Raji (cell line): ENCODE measurements around the gene MAP3K5.

Source experiments
- POLR2A ChIP-seq: IDR thresholded peaks from 2 replicates; pipeline ENCODE4 v1.6.1; 2011; ENCODE audit warnings: low read depth, low read length, control low read depth; ENCODE audit not compliant: insufficient read depth

MAP3K5 gene

DNA sequence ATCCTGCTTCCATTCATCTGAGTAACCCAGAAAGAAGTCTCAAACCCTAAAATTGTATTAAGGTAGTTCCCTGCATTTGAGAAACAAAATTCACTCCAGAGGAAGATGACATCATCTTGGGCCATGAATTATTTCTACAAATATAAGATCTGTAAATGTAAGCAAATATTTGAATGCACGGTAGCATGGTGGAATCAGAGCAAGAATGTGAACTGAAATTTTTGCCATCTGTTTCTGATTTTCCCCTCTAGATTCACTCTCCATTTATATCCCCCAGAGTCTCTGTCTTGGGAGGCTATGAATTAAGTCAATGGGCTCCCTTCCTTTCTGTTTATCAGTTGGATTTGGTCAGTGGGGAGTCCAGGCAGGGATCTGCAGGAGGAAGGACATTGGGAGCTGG, 5.8 kb upstream of the MAP3K5 start:
- TF ChIP-seq POLR2A = no peak

DNA sequence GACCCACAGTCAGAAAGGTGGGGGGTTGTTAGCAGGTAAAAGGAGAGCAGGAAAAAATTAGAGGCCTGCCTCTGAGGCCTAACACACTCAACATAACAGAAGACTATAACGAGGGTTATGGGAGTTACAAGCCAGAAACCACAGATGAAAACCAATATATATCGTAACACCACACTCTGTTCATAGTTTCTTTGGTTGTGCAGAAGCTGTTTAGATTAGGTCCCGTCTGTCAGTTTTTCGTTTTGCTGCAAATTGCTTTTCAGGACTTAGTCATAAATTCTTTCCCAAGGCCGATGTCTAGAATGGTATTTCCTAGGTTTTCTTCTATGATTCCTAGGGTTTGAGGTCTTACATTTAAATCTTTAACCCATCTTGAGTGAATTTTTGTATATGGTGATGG, 3.7 kb upstream of the MAP3K5 start:
- TF ChIP-seq POLR2A = no peak

- no peak for TF ChIP-seq POLR2A
These were observed 3.1 kb upstream of the MAP3K5 start for GRCh38 chr6:136795386-136795785.

- TF ChIP-seq POLR2A = no peak
These were observed 1.1 kb upstream of the MAP3K5 start for GRCh38 chr6:136793363-136793762.

DNA sequence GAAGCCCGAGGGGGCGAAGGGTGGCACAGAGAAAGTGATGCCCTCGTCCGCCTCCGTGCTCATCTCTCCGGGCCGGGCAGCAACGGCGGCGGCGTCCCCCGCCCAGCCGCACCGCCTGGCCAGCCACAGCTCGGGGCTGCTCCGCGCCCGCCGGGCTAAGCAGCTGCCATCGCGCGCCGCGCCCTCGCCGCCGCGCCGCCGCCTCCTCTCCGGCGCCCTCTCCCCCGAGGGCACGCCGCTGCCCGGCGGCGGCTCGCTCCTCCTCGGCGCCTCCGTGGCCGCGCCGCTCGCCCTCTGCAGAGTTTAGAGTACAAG, 225 bp downstream of the MAP3K5 start:
- no peak for TF ChIP-seq POLR2A

DNA sequence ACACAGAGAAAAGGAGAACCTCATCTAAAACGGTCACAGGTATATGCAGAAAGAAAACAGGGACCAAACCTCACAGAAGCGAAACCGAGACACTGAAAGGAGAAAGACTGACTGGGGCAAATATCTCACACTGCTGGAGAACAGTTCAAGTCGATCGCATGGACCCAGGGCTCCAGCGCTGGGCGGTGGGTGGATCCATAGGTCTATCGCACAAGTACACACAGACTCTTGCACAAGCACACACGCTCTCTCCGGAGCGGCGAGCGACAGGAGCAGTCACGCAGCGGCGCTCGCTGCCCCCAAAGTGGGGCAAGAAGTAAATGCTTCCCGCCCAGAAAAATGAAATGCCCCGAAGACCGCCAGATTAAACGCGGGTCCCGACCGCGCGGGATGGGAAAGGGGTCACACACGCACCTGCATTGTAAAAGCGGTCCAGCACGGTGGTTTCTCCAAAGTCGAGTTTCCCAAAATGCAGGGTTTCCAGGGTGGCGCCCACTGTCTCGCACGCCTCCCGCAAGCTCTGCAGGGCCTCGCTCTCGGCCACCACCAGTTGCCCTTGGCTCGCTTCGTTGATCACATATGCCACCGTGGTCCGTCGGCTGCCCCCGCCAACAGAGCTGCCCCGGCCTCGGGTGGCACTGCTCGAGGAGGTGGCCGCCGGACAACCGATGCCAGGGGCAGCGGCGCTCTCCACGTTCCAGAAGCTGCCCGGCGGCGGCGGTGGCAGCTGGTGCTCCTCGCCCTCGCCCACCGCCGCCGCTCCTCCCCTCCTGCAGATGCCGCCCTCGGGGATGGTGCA, 782 bp downstream of the MAP3K5 start:
- TF ChIP-seq POLR2A = peak; percentile 63

DNA sequence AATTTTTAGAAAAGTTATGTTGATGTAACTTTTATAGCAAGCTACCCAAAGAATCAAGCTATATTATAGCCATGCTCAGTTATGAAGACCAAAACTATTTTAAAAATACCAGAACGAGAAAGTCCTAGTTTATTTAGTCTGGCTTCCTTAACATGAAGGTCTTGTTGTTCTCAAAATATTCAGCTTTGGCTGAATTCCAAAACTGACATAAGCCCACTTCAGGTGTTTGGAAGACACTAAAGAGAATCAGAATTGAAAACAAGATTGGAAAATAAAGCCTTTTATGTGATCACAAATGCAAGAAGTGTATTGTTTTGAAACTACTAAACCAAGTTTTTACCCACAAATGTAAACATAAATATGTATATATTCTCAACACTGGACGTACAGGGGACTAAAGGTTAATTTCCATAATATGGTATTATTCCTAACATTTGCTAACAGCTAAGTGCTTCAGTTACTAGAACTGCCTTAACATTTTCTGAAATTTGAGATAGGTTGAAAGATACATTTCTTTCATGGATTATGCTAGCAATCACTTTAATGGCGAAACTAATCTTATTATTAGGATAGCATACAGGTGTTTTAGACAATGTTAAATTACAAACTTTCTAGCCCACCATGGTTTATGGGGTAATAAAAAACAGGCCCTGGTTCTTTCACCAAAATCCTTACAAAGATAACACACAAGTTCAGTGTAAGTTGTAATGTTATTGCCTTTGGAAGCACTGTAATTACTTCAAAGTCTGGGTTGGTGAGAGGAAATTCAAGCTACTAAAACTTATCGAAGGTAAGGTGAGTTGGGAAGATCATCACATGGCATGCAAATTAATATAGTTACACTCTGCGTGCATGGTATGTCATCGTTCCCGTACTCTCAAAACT, 1.6 kb downstream of the MAP3K5 start:
- no peak for TF ChIP-seq POLR2A

DNA sequence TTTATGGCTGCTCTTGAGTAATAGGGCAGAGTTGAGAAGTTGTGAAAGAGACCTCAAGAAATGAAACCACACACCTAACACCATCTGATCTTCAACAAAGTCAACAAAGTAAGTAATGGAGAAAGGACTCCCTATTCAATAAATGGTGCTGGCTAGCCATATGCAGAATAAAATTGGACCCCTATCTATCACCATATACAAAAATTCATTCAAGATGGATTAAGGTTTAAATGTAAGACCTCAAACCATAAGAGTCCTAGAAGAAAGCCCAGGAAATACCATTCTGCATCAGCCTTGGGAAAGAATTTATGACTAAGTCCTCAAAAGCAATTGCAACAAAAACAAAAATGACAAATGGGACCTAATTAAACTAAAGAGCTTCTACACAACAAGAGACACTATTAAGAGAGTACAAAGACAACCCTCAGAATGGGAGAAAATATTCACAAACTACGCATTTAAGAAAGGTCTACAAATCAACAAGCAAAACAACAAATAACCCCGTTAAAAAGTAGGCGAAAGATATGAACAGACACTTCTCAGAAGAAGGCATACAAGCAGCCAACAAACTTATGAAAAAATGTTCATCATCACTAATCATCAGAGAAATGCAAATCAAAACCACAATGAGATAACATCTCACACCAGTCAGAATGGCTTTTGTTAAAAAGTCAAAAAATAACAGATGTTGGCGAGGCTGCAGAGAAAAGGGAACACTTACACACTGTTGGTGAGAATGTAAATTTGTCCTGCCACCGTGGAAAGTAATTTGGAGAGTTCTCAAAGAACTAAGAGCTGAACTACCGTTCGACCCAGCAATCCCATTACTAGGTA, 4.0 kb downstream of the MAP3K5 start:
- TF ChIP-seq POLR2A = no peak

DNA sequence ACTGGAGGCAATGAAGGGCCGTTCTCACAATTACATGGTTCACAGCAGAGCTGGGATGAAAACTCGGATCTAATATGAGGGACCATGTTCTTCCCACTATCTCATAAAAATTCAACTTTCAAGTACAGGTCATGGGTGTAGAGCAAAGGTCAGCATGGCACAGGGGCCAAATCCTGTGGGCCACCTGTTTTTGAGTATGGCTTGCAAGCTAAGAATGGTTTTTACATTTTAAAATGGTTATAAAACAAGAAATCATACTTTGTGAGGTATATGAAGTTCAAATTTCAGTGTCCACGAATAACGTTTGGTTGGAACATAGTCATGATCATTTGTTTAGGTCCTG, 4.6 kb downstream of the MAP3K5 start:
- no peak for TF ChIP-seq POLR2A

GRCh38 chr6:136786658-136787057, 5.6 kb downstream of the MAP3K5 start:
- TF ChIP-seq POLR2A = no peak

- TF ChIP-seq POLR2A = no peak
These were observed 7.1 kb downstream of the MAP3K5 start for GRCh38 chr6:136784910-136785746.

DNA sequence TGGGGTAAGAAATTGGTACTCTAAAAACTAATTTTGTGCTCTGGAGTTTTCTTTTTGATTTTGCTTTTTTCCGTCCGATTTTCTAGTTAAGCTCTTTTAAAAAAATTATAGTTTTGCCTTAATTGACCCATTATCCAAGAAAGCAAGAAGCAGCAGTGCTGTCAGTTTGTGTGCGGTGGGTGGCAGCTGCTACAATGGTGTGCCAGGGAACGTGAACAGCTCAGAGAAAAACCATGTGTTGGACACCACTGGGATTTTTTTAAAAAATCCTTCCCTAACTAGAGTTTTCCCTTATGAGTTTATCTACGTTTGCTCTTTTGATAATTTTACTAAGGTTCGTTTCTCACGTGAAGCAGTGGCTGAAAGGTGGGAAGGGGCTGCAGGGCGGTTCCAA, 8.0 kb downstream of the MAP3K5 start:
- no peak for TF ChIP-seq POLR2A

GRCh38 chr6:136783495-136784270, 8.6 kb downstream of the MAP3K5 start:
- no peak; the same call in 1 of the 2 replicates for TF ChIP-seq POLR2A

- no peak for TF ChIP-seq POLR2A
These were observed 9.3 kb downstream of the MAP3K5 start for GRCh38 chr6:136783021-136783420.
